ENCODE data around the gene P4HB.

GRCh38 chr17:81833921-81834830 lies 26.2 kb downstream of the P4HB start:
- TF ChIP-seq TCF7L2 (IDR thresholded peaks at IDR 0.05; ENCODE audit: borderline replicate concordance, low read depth, low read length) (no peak), ZNF140 (tag by site-specific recombination; IDR thresholded peaks at IDR 0.05) (no peak), ZNF629 (tag by site-specific recombination; IDR thresholded peaks at IDR 0.05) (no peak), ZNF48 (tag by site-specific recombination; IDR thresholded peaks at IDR 0.05) (no peak), CTCF (tag by site-specific recombination; IDR thresholded peaks at IDR 0.05) (no peak), ZNF311 (tag by site-specific recombination; IDR thresholded peaks at IDR 0.05; ENCODE audit: borderline replicate concordance) (no peak), ZNF623 (tag by site-specific recombination; IDR thresholded peaks at IDR 0.05) (0 out of 2 replicates have a peak, but pooled peaks have one; percentile 9)

Measured in HEK293 (cell line).